ENCODE measurements around the gene MRPL51. TPM values are rescaled to one million over a fixed set of nuclear protein-coding genes. Genes with fewer than 3 reads are reported as not detected.

The MRPL51 gene
- polyA plus RNA-seq, 1 donor from 2014 or later: 117 TPM

- Histone ChIP-seq H3K27ac (ENCODE audit: low read length) (no peak overlapping the region), H3F3A (ENCODE audit: insufficient read depth, low read length, poor library complexity, severe bottlenecking) (no peaks in the 10 kb centered on the region), H3K36me3 (ENCODE audit: insufficient read depth, low read length) (no peaks in the 10 kb centered on the region), H3K4me3 (ENCODE audit: low read length) (no peak overlapping the region), H2AFZ (ENCODE audit: low read depth, low read length) (no peak overlapping the region), H3K4me2 (ENCODE audit: low read length) (no peak overlapping the region), H3K79me2 (replicated peaks; ENCODE audit: insufficient read depth, low read length) (no peaks in the 10 kb centered on the region), H3K9me2 (ENCODE audit: insufficient read depth, low read length) (no peaks in the 10 kb centered on the region), H3K9ac (ENCODE audit: low read length) (no peak overlapping the region), H3K9me3 (ENCODE audit: low read length) (no peaks in the 10 kb centered on the region), H4K20me1 (ENCODE audit: insufficient read depth) (no peaks in the 10 kb centered on the region), H3K27me3 (ENCODE audit: insufficient read depth, low read depth, low read length) (no peaks in the 10 kb centered on the region)
- TF ChIP-seq CTCF (IDR thresholded peaks at IDR 0.05; ENCODE audit: poor library complexity, severe bottlenecking): no peak
- no peak for TF ChIP-seq MXI1 (conservative IDR thresholded peaks at IDR 0.05; ENCODE audit: poor library complexity, severe bottlenecking)
- no peak for TF ChIP-seq REST (IDR thresholded peaks at IDR 0.05; ENCODE audit: borderline replicate concordance)
Observed at GRCh38 chr12:6464531-6464930, 28.5 kb downstream of the MRPL51 start.

- no peak overlapping the region for H3K27ac ChIP-seq (ENCODE audit: low read length)
- no peaks in the 10 kb centered on the region for H3K36me3 ChIP-seq (ENCODE audit: insufficient read depth, low read length)
- TF ChIP-seq EP300 (conservative IDR thresholded peaks at IDR 0.05; ENCODE audit: poor library complexity, severe bottlenecking): no peak
- no peak for TF ChIP-seq POLR2AphosphoS5 (IDR thresholded peaks at IDR 0.05)
- no peak for TF ChIP-seq EZH2 (IDR thresholded peaks at IDR 0.05; ENCODE audit: borderline replicate concordance, insufficient read depth, low read length, poor library complexity, severe bottlenecking)
- TF ChIP-seq REST (IDR thresholded peaks at IDR 0.05; ENCODE audit: borderline replicate concordance): no peak
- TF ChIP-seq TAF1 (IDR thresholded peaks at IDR 0.05; ENCODE audit: low read depth): no peak
- no peak for TF ChIP-seq MXI1 (conservative IDR thresholded peaks at IDR 0.05; ENCODE audit: poor library complexity, severe bottlenecking)
- no peak for TF ChIP-seq RAD21 (conservative IDR thresholded peaks at IDR 0.05)
- no peak for TF ChIP-seq SMC3 (conservative IDR thresholded peaks at IDR 0.05; ENCODE audit: poor library complexity)
- TF ChIP-seq CTCF (IDR thresholded peaks at IDR 0.05; ENCODE audit: poor library complexity, severe bottlenecking): no peak
Observed at GRCh38 chr12:6463858-6464257, 29.2 kb downstream of the MRPL51 start.

More at GRCh38 chr12:6463858-6464257, 29.2 kb downstream of the MRPL51 start:
- no peaks in the 10 kb centered on the region for H3K9me3 ChIP-seq (ENCODE audit: low read length)
- H3K9me2 ChIP-seq (ENCODE audit: insufficient read depth, low read length): no peaks in the 10 kb centered on the region
- H3F3A ChIP-seq (ENCODE audit: insufficient read depth, low read length, poor library complexity, severe bottlenecking): no peaks in the 10 kb centered on the region
- no peaks in the 10 kb centered on the region for H3K79me2 ChIP-seq (replicated peaks; ENCODE audit: insufficient read depth, low read length)
- H2AFZ ChIP-seq (ENCODE audit: low read depth, low read length): no peak overlapping the region
- no peaks in the 10 kb centered on the region for H3K27me3 ChIP-seq (ENCODE audit: insufficient read depth, low read depth, low read length)
- H3K4me2 ChIP-seq (ENCODE audit: low read length): no peak overlapping the region
- H4K20me1 ChIP-seq (ENCODE audit: insufficient read depth): no peaks in the 10 kb centered on the region
- no peak overlapping the region for H3K9ac ChIP-seq (ENCODE audit: low read length)
- H3K4me3 ChIP-seq (ENCODE audit: low read length): no peak overlapping the region

Data from neural cell (in vitro differentiated cells).